ENCODE results near the gene RAB14.
"Not testable (repeated sequence)": the region's sequence is repeated elsewhere in the genome, so short reads cannot be mapped to it uniquely, and the experiment has no call there.

RAB14 gene

DNA sequence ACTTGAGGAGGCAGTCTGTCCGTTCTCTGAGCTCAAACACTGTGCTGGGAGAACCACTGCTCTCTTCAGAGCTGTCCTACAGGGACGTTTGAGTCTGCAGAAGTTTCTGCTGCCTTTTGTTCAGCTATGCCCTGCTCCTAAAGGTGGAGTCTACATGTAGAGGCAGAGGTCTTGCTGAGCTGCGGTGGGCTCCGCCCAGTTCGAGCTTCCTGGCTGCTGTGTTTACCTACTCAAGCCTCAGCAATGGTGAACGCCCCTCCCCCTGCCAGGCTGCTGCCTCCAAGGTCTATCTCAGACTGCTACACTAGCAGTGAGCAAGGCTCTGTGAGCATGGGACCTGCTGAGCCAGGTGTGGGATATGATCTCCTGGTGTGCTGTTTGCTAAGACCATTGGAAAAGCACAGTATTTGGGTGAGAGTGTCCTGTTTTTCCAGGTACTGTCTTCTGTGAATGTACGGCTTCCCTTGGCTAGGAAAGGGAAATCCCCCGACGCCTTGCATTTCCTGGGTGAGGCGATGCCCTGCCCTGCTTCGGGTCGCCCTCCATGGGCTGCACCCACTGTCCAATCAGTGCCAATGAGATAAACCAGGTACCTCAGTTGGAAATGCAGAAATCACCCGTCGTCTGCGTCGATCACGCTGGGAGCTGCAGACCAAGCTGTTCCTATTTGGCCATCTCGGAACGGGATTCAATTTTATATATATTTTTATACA is 68.4 kb downstream of the RAB14 start:
- peak overlapping the region; percentile 24 for H3K4me3 Mint-ChIP-seq
- H3K36me3 Mint-ChIP-seq: peaks cover 80% of the 10 kb centered on the region
- H3K9me3 Mint-ChIP-seq: no peaks in the 10 kb centered on the region
- H3K4me1 Mint-ChIP-seq: peaks cover 46% of the 10 kb centered on the region
- ATAC-seq (peak; percentile 74), DNase-seq (ENCODE audit: low spot score in 2 of 2) (peak; percentile 9 to 57)
- H3K27ac Mint-ChIP-seq: peak overlapping the region; percentile 74

DNA sequence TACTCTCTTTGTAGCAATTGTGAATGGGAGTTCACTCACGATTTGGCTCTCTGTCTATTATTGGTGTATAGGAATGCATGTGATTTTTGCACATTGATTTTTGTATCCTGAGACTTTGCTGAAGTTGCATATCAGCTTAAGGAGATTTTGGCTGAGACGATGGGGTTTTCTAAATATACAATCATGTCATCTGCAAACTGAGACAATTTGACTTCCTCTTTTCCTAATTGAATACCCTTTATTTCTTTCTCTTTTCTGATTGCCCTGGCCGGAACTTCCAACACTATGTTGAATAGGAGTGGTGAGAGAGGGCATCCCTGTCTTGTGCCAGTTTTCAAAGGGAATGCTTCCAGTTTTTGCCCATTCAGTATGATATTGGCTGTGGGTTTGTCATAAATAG is 72.3 kb downstream of the RAB14 start:
- Mint-ChIP-seq H3K36me3 (peaks cover 80% of the 10 kb centered on the region), H3K4me1 (peaks cover 52% of the 10 kb centered on the region)
- DNase-seq (ENCODE audit: low spot score in 2 of 2); ATAC-seq; H3K4me3 Mint-ChIP-seq; H3K9me3 Mint-ChIP-seq; H3K27ac Mint-ChIP-seq: not testable (repeated sequence)
